Heart left ventricle (tissue), 16 donors: ENCODE measurements around the gene DPYSL4. TPM values are rescaled to one million over a fixed set of nuclear protein-coding genes. Genes with fewer than 3 reads are reported as not detected.

ENCODE experiments used
- ATAC-seq, 4 donors: fragments of 200-7000 bp; cut with Tn5 transposase; one replicate each; pipeline ENCODE4 v1.9.1; 2020 to 2022; ENCODE audit warnings: moderate library complexity in 4 of 4, mild to moderate bottlenecking in 3 of 4, moderate number of reproducible peaks in 1 of 4
- DNase-seq, 5 donors: peaks; one replicate each; pipeline ENCODE4 v3.0.0-alpha.2; 2020
- H3K27ac ChIP-seq, 12 donors: fragments of 200-600 bp; sonication (generic) in 4 of 12; one replicate each; pipeline versions ENCODE4 v1.5.0 to v1.8.0; 2016 to 2022; ENCODE audit warnings: mild to moderate bottlenecking in 2 of 12
- H3K27me3 ChIP-seq, 9 donors: fragments of 200-600 bp; sonication (generic) in 2 of 9; one replicate each; pipeline versions ENCODE4 v1.5.1 to v1.8.0; 2016 to 2022; ENCODE audit warnings: mild to moderate bottlenecking in 3 of 9
- H3K36me3 ChIP-seq, 9 donors: fragments of 200-600 bp; sonication (generic) in 2 of 9; one replicate each; pipeline versions ENCODE4 v1.5.0 to v1.8.0; 2018 to 2022; ENCODE audit warnings: mild to moderate bottlenecking in 2 of 9
- H3K4me1 ChIP-seq, 12 donors: fragments of 200-600 bp; sonication (generic) in 4 of 12; one replicate each; pipeline versions ENCODE4 v1.5.0 to v1.8.0; 2016 to 2022; ENCODE audit warnings: mild to moderate bottlenecking in 3 of 12
- H3K4me3 ChIP-seq, 12 donors: fragments of 200-600 bp; sonication (generic) in 4 of 12; one replicate each; pipeline versions ENCODE4 v1.5.0 to v1.8.0; 2017 to 2022; ENCODE audit warnings: mild to moderate bottlenecking in 9 of 12, moderate library complexity in 4 of 12
- H3K9me3 ChIP-seq, 12 donors: fragments of 200-600 bp; sonication (generic) in 4 of 12; one replicate each; pipeline versions ENCODE4 v1.5.0 to v1.8.0; 2016 to 2022; ENCODE audit warnings: mild to moderate bottlenecking in 1 of 12
- CTCF ChIP-seq, 12 donors: fragments of 200-600 bp; sonication (generic) in 4 of 12; IDR thresholded peaks; one replicate each; pipeline versions ENCODE4 v1.5.0 to v1.8.0; 2018 to 2022; ENCODE audit warnings: antibody characterized with exemption in 12 of 12, mild to moderate bottlenecking in 5 of 12
- POLR2A ChIP-seq, 2 donors: fragments of 450-650 bp; IDR thresholded peaks; one replicate each; pipeline ENCODE4 v1.6.1; 2017; ENCODE audit warnings: antibody characterized with exemption in 2 of 2, mild to moderate bottlenecking in 2 of 2, moderate library complexity in 2 of 2
- WGBS, 4 donors: extraction: QIAGEN DNeasy Blood & Tissue Kit in 2 of 4; methylation state at CpG; one replicate each; pipeline versions ENCODE4 v1.1.5 to v1.1.7; 2013 to 2018; 5-methylcytosine and 5-hydroxymethylcytosine counted together
- intact Hi-C, 10 donors: fragments of 100-400 bp; cut with DNase I; formaldehyde crosslinking; loops; one replicate each; pipeline versions ENCODE4 v1.11.1 to v1.14.2; 2022
- polyA plus RNA-seq, 2 donors: library from polyadenylated mRNA; stranded (reverse); fragments of 200-250 nt; gene quantifications; one replicate each; pipeline ENCODE4 v1.2.3, GENCODE V29; 2013
- total RNA-seq, 9 donors: library from RNA; depleted of rRNA in 2 of 9; stranded (reverse); fragments of >200 nt in 2 of 9; fragmentation: NEBNext Ultra II Directional in 3 of 9; extraction: Animal tissue kit (Norgen Biotek cat#: 25700) in 3 of 9; gene quantifications; one replicate each; pipeline versions ENCODE4 v1.1.0 to v1.2.4, GENCODE V29; 2016 to 2023
- donor health status: ischemic (EF 13 %, LVEDD 7.1; RV severe dilation, severe dysfunction).
- donor health status: healthy with polysubstance abuse.
- donor health status: DM: no; HTN: yes; CAD: no.
- donor health status: DM: no; HTN: no; CAD: no.
- donor health status: ischemic (EF 25% LVEDD 6.9; RV normal size, moderate dysfunction).
- donor health status: ischemic (EF 25% LVEDD 5.7; RV mildly dilated, moderate dysfunction).
- donor health status: healthy.
- donor health status: DM: yes; HTN: yes; CAD: no.
- donor health status: ischemic (EF 35%, LVEDD 5.7; RV mildly dilated, moderate dysfunction).
- donor health status: nonischemic (EF 11% LVEDD 7.7; RV severe dilation, severe dysfunction).
- donor health status: DM: yes; HTN: yes; CAD: no.
- donor health status: PGD.
- donor health status: ischemic (EF 29% LVEDD 5.4; RV normal size, mild dysfunction).
- donor health status: nonischemic (EF 23%, LVEDD 6.1; RV moderate dilation, normal function).

DPYSL4 gene
- total and polyA plus RNA-seq, 11 donors: 4.0 to 127 (median 33.1) TPM

- WGBS, 4 donors: 89 to 92% (median 91%) methylated on average over 19 to 30 of the region's 30 CpGs
- H3K4me1 ChIP-seq: peaks cover 0 to 25% (median 15%) of the 10 kb centered on the region in 12 donors
- no peak overlapping the region for H3K4me3 ChIP-seq
- H3K36me3 ChIP-seq: peaks cover 0 to 8% (median 0%) of the 10 kb centered on the region in 9 donors
- ATAC-seq: no peak
- no peak for TF ChIP-seq CTCF (IDR thresholded peaks at IDR 0.05)
- no peak for TF ChIP-seq POLR2A (IDR thresholded peaks at IDR 0.05)
- no peak overlapping the region for H3K27ac ChIP-seq
- DNase-seq: peak in 2 of 5 donors; percentile 19 to 49
- H3K27me3 ChIP-seq: no peaks in the 10 kb centered on the region
- intact Hi-C loops: no loop called here
- no peaks in the 10 kb centered on the region for H3K9me3 ChIP-seq
Observed at GRCh38 chr10:132196178-132197113, 9.7 kb downstream of the DPYSL4 start.

GRCh38 chr10:132197271-132198067, 10.7 kb downstream of the DPYSL4 start:
- TF ChIP-seq CTCF (IDR thresholded peaks at IDR 0.05): no peak
- no peak for TF ChIP-seq POLR2A (IDR thresholded peaks at IDR 0.05)
- H3K36me3 ChIP-seq: peaks cover 0 to 8% (median 0%) of the 10 kb centered on the region in 9 donors
- peaks cover 0 to 21% (median 12%) of the 10 kb centered on the region in 12 donors for H3K4me1 ChIP-seq
- no peak overlapping the region for H3K4me3 ChIP-seq
- no peaks in the 10 kb centered on the region for H3K27me3 ChIP-seq
- H3K27ac ChIP-seq: no peak overlapping the region
- 82 to 85% (median 85%) methylated on average over 12 to 25 of the region's 25 CpGs for WGBS, 4 donors
- intact Hi-C loops: no loop called here
- no peak for ATAC-seq
- DNase-seq: peak in 2 of 5 donors; percentile 20 to 58
- no peaks in the 10 kb centered on the region for H3K9me3 ChIP-seq

- 93 to 100% (median 94%) methylated on average over 3 of the region's 3 CpGs for WGBS, 4 donors
- Histone ChIP-seq H3K27ac (no peak overlapping the region), H3K4me1 (peaks cover 0 to 16% (median 8%) of the 10 kb centered on the region in 12 donors), H3K36me3 (peaks cover 0 to 8% (median 0%) of the 10 kb centered on the region in 9 donors), H3K27me3 (no peaks in the 10 kb centered on the region), H3K9me3 (no peaks in the 10 kb centered on the region), H3K4me3 (no peak overlapping the region)
- TF ChIP-seq CTCF (IDR thresholded peaks at IDR 0.05) (no peak), POLR2A (IDR thresholded peaks at IDR 0.05) (no peak)
- ATAC-seq (no peak), DNase-seq (peak in 1 of 5 donors; percentile 11)
- intact Hi-C loops: no loop called here
Observed at GRCh38 chr10:132198068-132198370, 11.3 kb downstream of the DPYSL4 start.
